Measurements from ENCODE around the gene LBHD2. TPM values are rescaled to one million over a fixed set of nuclear protein-coding genes. Genes with fewer than 3 reads are reported as not detected.

The LBHD2 gene
- total and polyA plus RNA-seq, 10 of the 15 experiments (the other 5 are each of a cell fraction or from before 2014, with no cell fraction given), result not detected

- RAD21 ChIA-PET (ENCODE audit: unreplicated experiment), result no interaction called here
- Histone ChIP-seq H4K20me1 (ENCODE audit: control insufficient read depth, insufficient read depth) (no peaks in the 10 kb centered on the region), H3K9me3 (replicated peaks; ENCODE audit: control insufficient read depth, insufficient read depth, low read length) (no peaks in the 10 kb centered on the region), H3K27ac (ENCODE audit: control insufficient read depth, insufficient read depth) (no peak overlapping the region), H3K36me3 (ENCODE audit: control insufficient read depth in 2 of 2, insufficient read depth in 2 of 2, low read length in 1 of 2) (no peaks in the 10 kb centered on the region), H3K79me2 (ENCODE audit: control insufficient read depth, insufficient read depth, low read length) (peaks cover 55% of the 10 kb centered on the region), H3K4me2 (ENCODE audit: control insufficient read depth, insufficient read depth) (no peak overlapping the region), H3K9ac (ENCODE audit: control insufficient read depth, insufficient read depth, low read length) (no peak overlapping the region), H3K4me3 (no peak overlapping the region), H3K4me1 (ENCODE audit: control insufficient read depth, insufficient read depth, low read length) (peaks cover 15% of the 10 kb centered on the region), H3K27me3 (replicated peaks in 1 of 2; ENCODE audit: control insufficient read depth in 2 of 2, insufficient read depth in 2 of 2, low read length in 1 of 2) (no peaks in the 10 kb centered on the region), H2AFZ (ENCODE audit: control insufficient read depth, low read depth, low read length) (no peak overlapping the region)
- no peak for FAIRE-seq
- in situ Hi-C loops (cut with MboI), result no loop called here
- no peak for DNase-seq (ENCODE audit: low read depth, low spot score)
- 73% methylated on average over 5 of the region's 5 CpGs for WGBS (ENCODE audit: insufficient coverage, insufficient replicate concordance, low lambda C conversion rate, missing lambda C conversion rate)
- intact Hi-C loops (cut with micrococcal nuclease; ENCODE audit: unreplicated experiment), result loop anchor here (5.0 to 10.0 kb wide), 2 partner anchors 64 to 356 kb away; no protein-coding TSS in a partner anchor
- POLR2A ChIA-PET, result interaction anchor here (0.8 kb wide), 1 partner anchor 14 kb away, joined by 7 read pairs; no protein-coding TSS in a partner anchor
- CTCF ChIA-PET, result interaction anchor here (0.8 to 1.3 kb wide), 2 partner anchors 10 to 91 kb away, joined by 3 to 4 read pairs; no protein-coding TSS in a partner anchor
- no TSS peak for BruUV-seq (replicated peaks)
- SMC1A ChIA-PET (ENCODE audit: uncharacterized antibody, unreplicated experiment), result interaction anchor here (0.9 kb wide), 1 partner anchor 91 kb away, joined by 3 read pairs; no protein-coding TSS in a partner anchor
- ATAC-seq, result no peak
- no peak for TF ChIP-seq CBX3 (IDR thresholded peaks at IDR 0.05; ENCODE audit: borderline replicate concordance, low read depth)
- TF ChIP-seq CUX1 (IDR thresholded peaks at IDR 0.05; ENCODE audit: insufficient replicate concordance, low read depth, low read length), result no peak
- no peak for TF ChIP-seq EZH2 (IDR thresholded peaks at IDR 0.05; ENCODE audit: borderline replicate concordance, control insufficient read depth, low read depth, low read length)
- no peak for TF ChIP-seq JUNB (IDR thresholded peaks at IDR 0.05)
- TF ChIP-seq RUNX3 (IDR thresholded peaks at IDR 0.05; ENCODE audit: low read length), result no peak
- no peak for TF ChIP-seq PAX5 (IDR thresholded peaks at IDR 0.05; ENCODE audit: borderline replicate concordance, low read depth, low read length)
- TF ChIP-seq SMC3 (IDR thresholded peaks at IDR 0.05; ENCODE audit: borderline replicate concordance, low read length), result no peak
- TF ChIP-seq IRF3 (IDR thresholded peaks at IDR 0.05), result no peak
- TF ChIP-seq NFIC (IDR thresholded peaks at IDR 0.05; ENCODE audit: low read depth, low read length), result no peak
- TF ChIP-seq BCLAF1 (IDR thresholded peaks at IDR 0.05), result no peak
- TF ChIP-seq EP300 (IDR thresholded peaks at IDR 0.05; ENCODE audit: borderline replicate concordance in 1 of 2, control insufficient read depth in 1 of 2, low read depth in 2 of 2, low read length in 2 of 2), result no peak
- TF ChIP-seq MYB (IDR thresholded peaks at IDR 0.05; ENCODE audit: borderline replicate concordance, low read depth, low read length), result no peak
- TF ChIP-seq HDGF (IDR thresholded peaks at IDR 0.05), result no peak
- TF ChIP-seq YBX1 (IDR thresholded peaks at IDR 0.05), result no peak
- TF ChIP-seq MTA3 (IDR thresholded peaks at IDR 0.05; ENCODE audit: borderline replicate concordance, low read length), result no peak
- no peak for TF ChIP-seq MEF2A (IDR thresholded peaks at IDR 0.05; ENCODE audit: insufficient read depth, low read depth, low read length)
Measured at GRCh38 chr14:103050935-103051334, 33.1 kb upstream of the LBHD2 start.
